ENCODE data around the gene GPRC5B. TPM values are rescaled to one million over a fixed set of nuclear protein-coding genes. Genes with fewer than 3 reads are reported as not detected.
A peak's percentile ranks its signal among the peaks of the same experiment; 100 is the strongest.

GPRC5B gene
- total and polyA plus RNA-seq, 2 of the 8 experiments (the other 6 are each of a cell fraction or from before 2014, with no cell fraction given), result 106 to 160 TPM

- H4K20me1 ChIP-seq (replicated peaks in 1 of 2; ENCODE audit: control insufficient read depth in 1 of 2, insufficient read depth in 2 of 2, low read length in 2 of 2), result peaks cover 0 to 2% of the 10 kb centered on the region in 2 experiments
- no peak overlapping the region for H3K4me2 ChIP-seq (ENCODE audit: insufficient read depth in 1 of 2, low read depth in 2 of 2, low read length in 2 of 2)
- DNase-seq (ENCODE audit: low read depth in 1 of 2, low spot score in 2 of 2) (peak; percentile 68 to 94), FAIRE-seq (peak; percentile 99)
- no peak overlapping the region for H3K23ac ChIP-seq (ENCODE audit: insufficient read length)
- no peak overlapping the region for H4K91ac ChIP-seq (replicated peaks; ENCODE audit: insufficient read length, low read length)
- H3K9ac ChIP-seq (replicated peaks in 1 of 4; ENCODE audit: extremely low read depth in 1 of 4, low read depth in 3 of 4, low read length in 3 of 4), result no peak overlapping the region; a peak in 1 of 7 replicates
- H2BK5ac ChIP-seq (ENCODE audit: low read depth, low read length), result no peak overlapping the region
- H3K36me3 ChIP-seq (ENCODE audit: control insufficient read depth in 2 of 4, insufficient read depth in 4 of 4, low read length in 3 of 4), result peaks cover 0 to 3% (median 0%) of the 10 kb centered on the region in 4 experiments; a peak in 1 of 8 replicates
- no peak overlapping the region for H2AK5ac ChIP-seq (ENCODE audit: low read depth, low read length)
- H2BK20ac ChIP-seq (ENCODE audit: low read length), result no peak overlapping the region; the same call in 1 of the 2 replicates
- no peak overlapping the region for H3K4ac ChIP-seq (replicated peaks; ENCODE audit: insufficient read length, low read depth, low read length)
- ChIA-PET CTCF (ENCODE audit: partially characterized antibody) (interaction anchor here (0.6 to 4.9 kb wide), 31 partner anchors 10 to 456 kb away, joined by 3 to 57 read pairs (median 3); no protein-coding TSS in a partner anchor), POLR2A (ENCODE audit: partially characterized antibody) (interaction anchor here (0.6 to 2.2 kb wide), 4 partner anchors 41 to 330 kb away, joined by 3 to 8 read pairs (median 3); partner anchors contain the start of genes IQCK and KNOP1)
- H3K27me3 ChIP-seq (replicated peaks in 1 of 4; ENCODE audit: control insufficient read depth in 3 of 4, extremely low read depth in 1 of 4, insufficient read depth in 3 of 4, low read length in 3 of 4), result peaks cover 0 to 11% (median 7%) of the 10 kb centered on the region in 4 experiments; a peak in 5 of 7 replicates
- peak overlapping the region; percentile 91 for H2AFZ ChIP-seq (ENCODE audit: low read length)
- WGBS, 2 experiments (ENCODE audit: extremely low coverage in 1 of 2, insufficient coverage in 1 of 2, insufficient read length in 1 of 2, insufficient replicate concordance in 2 of 2, low coverage in 1 of 2, low lambda C conversion rate in 2 of 2, missing lambda C conversion rate in 1 of 2), result 35% methylated on average over 20 of the region's 20 CpGs; no CpG with 5 or more reads in 1 of the 2 experiments
- H3K4me1 ChIP-seq (replicated peaks in 1 of 4; ENCODE audit: control insufficient read depth in 3 of 4, insufficient read depth in 4 of 4, low read length in 3 of 4), result peaks cover 0 to 12% (median 10%) of the 10 kb centered on the region in 4 experiments; a peak in 6 of 7 replicates
- H3K18ac ChIP-seq (ENCODE audit: extremely low read depth, low read length), result no peak overlapping the region; the same call in 1 of the 2 replicates
- peaks cover 13% of the 10 kb centered on the region; the same call in 1 of the 2 replicates for H3K23me2 ChIP-seq (ENCODE audit: low read depth, low read length)
- no peak overlapping the region for H4K8ac ChIP-seq (ENCODE audit: extremely low read depth, insufficient read depth, low read length)
- no peaks in the 10 kb centered on the region for H3K79me1 ChIP-seq (ENCODE audit: low read depth, low read length)
- H2BK120ac ChIP-seq (replicated peaks; ENCODE audit: low read depth, low read length), result no peak overlapping the region
- H2BK15ac ChIP-seq (ENCODE audit: low read length), result 0 out of 2 replicates have a peak overlapping the region, but pooled peaks have one; percentile 73
- no peaks in the 10 kb centered on the region for H3K9me3 ChIP-seq (ENCODE audit: insufficient read depth in 2 of 2, low read depth in 1 of 2, low read length in 1 of 2)
- H3K14ac ChIP-seq (ENCODE audit: insufficient read length), result no peak overlapping the region
- no peak overlapping the region for H4K5ac ChIP-seq (ENCODE audit: insufficient read length, low read depth, low read length)
- H3K56ac ChIP-seq (replicated peaks; ENCODE audit: insufficient read length, low read depth, low read length), result no peak overlapping the region
- H3K4me3 ChIP-seq (ENCODE audit: extremely low read depth in 1 of 4, insufficient read depth in 2 of 4, low read depth in 3 of 4, low read length in 4 of 4), result no peak overlapping the region
- no peak overlapping the region for H3K27ac ChIP-seq (ENCODE audit: low read depth, low read length)
- H2BK12ac ChIP-seq (ENCODE audit: low read depth, low read length), result no peak overlapping the region
- peaks cover under 1 to 25% of the 10 kb centered on the region in 2 experiments for H3K79me2 ChIP-seq (ENCODE audit: control insufficient read depth in 1 of 2, insufficient read depth in 2 of 2, low read length in 2 of 2)
- TF ChIP-seq TCF12 (IDR thresholded peaks at IDR 0.05; ENCODE audit: low read depth, low read length) (no peak), TEAD4 (IDR thresholded peaks at IDR 0.05; ENCODE audit: low read depth, low read length) (0 out of 2 replicates have a peak, but pooled peaks have one; percentile 10), BACH1 (IDR thresholded peaks at IDR 0.05; ENCODE audit: low read length) (peak; percentile 46), SIRT6 (IDR thresholded peaks at IDR 0.05; ENCODE audit: low read length) (no peak), RAD21 (IDR thresholded peaks at IDR 0.05 in 1 of 2, conservative IDR thresholded peaks at IDR 0.05 in 1 of 2; ENCODE audit: low read depth in 2 of 2, low read length in 2 of 2) (peak; percentile 100), CEBPB (IDR thresholded peaks at IDR 0.05; ENCODE audit: low read depth, low read length) (no peak), MAX (IDR thresholded peaks at IDR 0.05) (peak; percentile 96), GABPA (IDR thresholded peaks at IDR 0.05; ENCODE audit: borderline replicate concordance, insufficient read depth, low read length) (peak; percentile 24; the same call in 1 of the 2 replicates), EZH2 (IDR thresholded peaks at IDR 0.05; ENCODE audit: low read depth, low read length, severe bottlenecking) (no peak), SAP30 (IDR thresholded peaks at IDR 0.05; ENCODE audit: insufficient read depth, insufficient replicate concordance, low read length) (no peak)
Observed at GRCh38 chr16:19886073-19886941, 1.7 kb upstream of the GPRC5B start.
